HL-60 (cell line): ENCODE data around the gene DTNBP1.

Experiments
- GABPA ChIP-seq: IDR thresholded peaks from 2 replicates; pipeline ENCODE4 v1.6.1; 2012; ENCODE audit warnings: low read depth
- POLR2AphosphoS5 ChIP-seq: IDR thresholded peaks from 2 replicates; pipeline ENCODE4 v1.6.1; 2012; ENCODE audit warnings: low read depth
- SPI1 ChIP-seq: IDR thresholded peaks from 2 replicates; pipeline ENCODE4 v1.6.1; 2012; ENCODE audit warnings: low read depth, mild to moderate bottlenecking, borderline replicate concordance
- TF ChIP-seq, protein P1 (sequence below): IDR thresholded peaks from one replicate; pipeline ENCODE4 v1.5.1; 2011; ENCODE audit warnings: low read length, control low read depth, inconsistent platforms; ENCODE audit not compliant: insufficient read depth
- TF ChIP-seq, protein P2 (sequence below): IDR thresholded peaks from 2 replicates; pipeline ENCODE4 v1.6.1; 2012; ENCODE audit warnings: low read depth; ENCODE audit not compliant: insufficient replicate concordance

DNA sequence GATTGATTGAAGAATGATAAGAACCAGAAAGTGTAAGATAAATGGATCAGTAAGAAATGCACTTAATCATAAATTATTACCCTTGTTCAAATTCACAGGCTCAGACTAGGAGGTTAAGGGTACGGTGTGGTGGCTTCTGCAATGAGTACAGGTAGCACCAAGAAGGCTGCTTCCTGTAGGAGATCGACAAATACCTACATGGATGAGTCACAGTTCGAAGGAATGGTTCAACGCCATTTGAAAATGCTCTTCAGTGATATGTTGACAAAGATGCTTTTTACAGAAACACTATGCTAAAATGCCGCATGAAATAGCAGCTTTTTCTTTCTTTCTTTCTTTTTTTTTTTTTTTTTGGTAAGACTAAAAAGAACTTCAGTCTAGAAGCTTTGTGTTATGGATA lies 116.2 kb downstream of the DTNBP1 start:
- no peak for TF ChIP-seq GABPA
- TF ChIP-seq, protein P1, sequence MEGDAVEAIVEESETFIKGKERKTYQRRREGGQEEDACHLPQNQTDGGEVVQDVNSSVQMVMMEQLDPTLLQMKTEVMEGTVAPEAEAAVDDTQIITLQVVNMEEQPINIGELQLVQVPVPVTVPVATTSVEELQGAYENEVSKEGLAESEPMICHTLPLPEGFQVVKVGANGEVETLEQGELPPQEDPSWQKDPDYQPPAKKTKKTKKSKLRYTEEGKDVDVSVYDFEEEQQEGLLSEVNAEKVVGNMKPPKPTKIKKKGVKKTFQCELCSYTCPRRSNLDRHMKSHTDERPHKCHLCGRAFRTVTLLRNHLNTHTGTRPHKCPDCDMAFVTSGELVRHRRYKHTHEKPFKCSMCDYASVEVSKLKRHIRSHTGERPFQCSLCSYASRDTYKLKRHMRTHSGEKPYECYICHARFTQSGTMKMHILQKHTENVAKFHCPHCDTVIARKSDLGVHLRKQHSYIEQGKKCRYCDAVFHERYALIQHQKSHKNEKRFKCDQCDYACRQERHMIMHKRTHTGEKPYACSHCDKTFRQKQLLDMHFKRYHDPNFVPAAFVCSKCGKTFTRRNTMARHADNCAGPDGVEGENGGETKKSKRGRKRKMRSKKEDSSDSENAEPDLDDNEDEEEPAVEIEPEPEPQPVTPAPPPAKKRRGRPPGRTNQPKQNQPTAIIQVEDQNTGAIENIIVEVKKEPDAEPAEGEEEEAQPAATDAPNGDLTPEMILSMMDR = no peak
- no peak for TF ChIP-seq POLR2AphosphoS5
- TF ChIP-seq, protein P2, sequence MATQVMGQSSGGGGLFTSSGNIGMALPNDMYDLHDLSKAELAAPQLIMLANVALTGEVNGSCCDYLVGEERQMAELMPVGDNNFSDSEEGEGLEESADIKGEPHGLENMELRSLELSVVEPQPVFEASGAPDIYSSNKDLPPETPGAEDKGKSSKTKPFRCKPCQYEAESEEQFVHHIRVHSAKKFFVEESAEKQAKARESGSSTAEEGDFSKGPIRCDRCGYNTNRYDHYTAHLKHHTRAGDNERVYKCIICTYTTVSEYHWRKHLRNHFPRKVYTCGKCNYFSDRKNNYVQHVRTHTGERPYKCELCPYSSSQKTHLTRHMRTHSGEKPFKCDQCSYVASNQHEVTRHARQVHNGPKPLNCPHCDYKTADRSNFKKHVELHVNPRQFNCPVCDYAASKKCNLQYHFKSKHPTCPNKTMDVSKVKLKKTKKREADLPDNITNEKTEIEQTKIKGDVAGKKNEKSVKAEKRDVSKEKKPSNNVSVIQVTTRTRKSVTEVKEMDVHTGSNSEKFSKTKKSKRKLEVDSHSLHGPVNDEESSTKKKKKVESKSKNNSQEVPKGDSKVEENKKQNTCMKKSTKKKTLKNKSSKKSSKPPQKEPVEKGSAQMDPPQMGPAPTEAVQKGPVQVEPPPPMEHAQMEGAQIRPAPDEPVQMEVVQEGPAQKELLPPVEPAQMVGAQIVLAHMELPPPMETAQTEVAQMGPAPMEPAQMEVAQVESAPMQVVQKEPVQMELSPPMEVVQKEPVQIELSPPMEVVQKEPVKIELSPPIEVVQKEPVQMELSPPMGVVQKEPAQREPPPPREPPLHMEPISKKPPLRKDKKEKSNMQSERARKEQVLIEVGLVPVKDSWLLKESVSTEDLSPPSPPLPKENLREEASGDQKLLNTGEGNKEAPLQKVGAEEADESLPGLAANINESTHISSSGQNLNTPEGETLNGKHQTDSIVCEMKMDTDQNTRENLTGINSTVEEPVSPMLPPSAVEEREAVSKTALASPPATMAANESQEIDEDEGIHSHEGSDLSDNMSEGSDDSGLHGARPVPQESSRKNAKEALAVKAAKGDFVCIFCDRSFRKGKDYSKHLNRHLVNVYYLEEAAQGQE = no peak
- no peak for TF ChIP-seq SPI1
